SK-N-SH (cell line): ENCODE data around the gene EDN2.

Experiments used
- NFIC ChIP-seq: IDR thresholded peaks from 2 replicates; pipeline ENCODE4 v1.4.0; 2012; ENCODE audit warnings: borderline replicate concordance
- RXRA ChIP-seq: IDR thresholded peaks from 2 replicates; pipeline ENCODE4 v1.4.0; 2012; ENCODE audit warnings: low read depth, mild to moderate bottlenecking, borderline replicate concordance
- SIN3A ChIP-seq: IDR thresholded peaks from 2 replicates; pipeline ENCODE4 v1.6.1; 2012; ENCODE audit warnings: low read depth, mild to moderate bottlenecking, low read length, moderate library complexity, borderline replicate concordance
- TF ChIP-seq, protein P1 (sequence below): fragments of 200-600 bp; sonication (generic); IDR thresholded peaks from 2 replicates; pipeline ENCODE4 v1.6.1; 2017; ENCODE audit warnings: antibody characterized with exemption, mild to moderate bottlenecking, moderate library complexity
- TF ChIP-seq, protein P2 (sequence below): IDR thresholded peaks from 2 replicates; pipeline ENCODE4 v1.6.1; 2012; ENCODE audit warnings: mild to moderate bottlenecking, low read depth, low read length, moderate library complexity

DNA sequence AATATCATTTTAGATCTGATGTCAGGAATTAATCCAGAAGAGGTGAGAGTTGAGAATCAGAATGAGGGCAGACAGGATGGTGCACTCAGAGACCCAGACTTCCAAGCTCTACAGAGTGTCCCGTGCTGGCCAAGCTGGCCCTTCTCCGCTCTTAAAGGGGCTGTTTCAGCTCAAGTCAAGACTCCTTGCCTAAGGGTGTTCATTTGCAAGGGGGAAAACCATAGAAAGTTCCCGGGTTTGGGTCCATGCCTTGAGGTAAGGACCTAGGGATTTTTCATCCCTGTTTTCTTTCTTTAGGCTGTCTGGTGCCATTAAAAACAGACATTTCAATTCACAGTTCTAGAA, 47.5 kb downstream of the EDN2 start:
- no peak for TF ChIP-seq RXRA
- TF ChIP-seq, protein P1, sequence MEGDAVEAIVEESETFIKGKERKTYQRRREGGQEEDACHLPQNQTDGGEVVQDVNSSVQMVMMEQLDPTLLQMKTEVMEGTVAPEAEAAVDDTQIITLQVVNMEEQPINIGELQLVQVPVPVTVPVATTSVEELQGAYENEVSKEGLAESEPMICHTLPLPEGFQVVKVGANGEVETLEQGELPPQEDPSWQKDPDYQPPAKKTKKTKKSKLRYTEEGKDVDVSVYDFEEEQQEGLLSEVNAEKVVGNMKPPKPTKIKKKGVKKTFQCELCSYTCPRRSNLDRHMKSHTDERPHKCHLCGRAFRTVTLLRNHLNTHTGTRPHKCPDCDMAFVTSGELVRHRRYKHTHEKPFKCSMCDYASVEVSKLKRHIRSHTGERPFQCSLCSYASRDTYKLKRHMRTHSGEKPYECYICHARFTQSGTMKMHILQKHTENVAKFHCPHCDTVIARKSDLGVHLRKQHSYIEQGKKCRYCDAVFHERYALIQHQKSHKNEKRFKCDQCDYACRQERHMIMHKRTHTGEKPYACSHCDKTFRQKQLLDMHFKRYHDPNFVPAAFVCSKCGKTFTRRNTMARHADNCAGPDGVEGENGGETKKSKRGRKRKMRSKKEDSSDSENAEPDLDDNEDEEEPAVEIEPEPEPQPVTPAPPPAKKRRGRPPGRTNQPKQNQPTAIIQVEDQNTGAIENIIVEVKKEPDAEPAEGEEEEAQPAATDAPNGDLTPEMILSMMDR, result no peak
- TF ChIP-seq NFIC, result no peak
- TF ChIP-seq, protein P2, sequence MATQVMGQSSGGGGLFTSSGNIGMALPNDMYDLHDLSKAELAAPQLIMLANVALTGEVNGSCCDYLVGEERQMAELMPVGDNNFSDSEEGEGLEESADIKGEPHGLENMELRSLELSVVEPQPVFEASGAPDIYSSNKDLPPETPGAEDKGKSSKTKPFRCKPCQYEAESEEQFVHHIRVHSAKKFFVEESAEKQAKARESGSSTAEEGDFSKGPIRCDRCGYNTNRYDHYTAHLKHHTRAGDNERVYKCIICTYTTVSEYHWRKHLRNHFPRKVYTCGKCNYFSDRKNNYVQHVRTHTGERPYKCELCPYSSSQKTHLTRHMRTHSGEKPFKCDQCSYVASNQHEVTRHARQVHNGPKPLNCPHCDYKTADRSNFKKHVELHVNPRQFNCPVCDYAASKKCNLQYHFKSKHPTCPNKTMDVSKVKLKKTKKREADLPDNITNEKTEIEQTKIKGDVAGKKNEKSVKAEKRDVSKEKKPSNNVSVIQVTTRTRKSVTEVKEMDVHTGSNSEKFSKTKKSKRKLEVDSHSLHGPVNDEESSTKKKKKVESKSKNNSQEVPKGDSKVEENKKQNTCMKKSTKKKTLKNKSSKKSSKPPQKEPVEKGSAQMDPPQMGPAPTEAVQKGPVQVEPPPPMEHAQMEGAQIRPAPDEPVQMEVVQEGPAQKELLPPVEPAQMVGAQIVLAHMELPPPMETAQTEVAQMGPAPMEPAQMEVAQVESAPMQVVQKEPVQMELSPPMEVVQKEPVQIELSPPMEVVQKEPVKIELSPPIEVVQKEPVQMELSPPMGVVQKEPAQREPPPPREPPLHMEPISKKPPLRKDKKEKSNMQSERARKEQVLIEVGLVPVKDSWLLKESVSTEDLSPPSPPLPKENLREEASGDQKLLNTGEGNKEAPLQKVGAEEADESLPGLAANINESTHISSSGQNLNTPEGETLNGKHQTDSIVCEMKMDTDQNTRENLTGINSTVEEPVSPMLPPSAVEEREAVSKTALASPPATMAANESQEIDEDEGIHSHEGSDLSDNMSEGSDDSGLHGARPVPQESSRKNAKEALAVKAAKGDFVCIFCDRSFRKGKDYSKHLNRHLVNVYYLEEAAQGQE, result no peak
- TF ChIP-seq SIN3A, result no peak
